Measurements from ENCODE around the gene CARD19. TPM values are rescaled to one million over a fixed set of nuclear protein-coding genes. Genes with fewer than 3 reads are reported as not detected.

The CARD19 gene
- total RNA-seq, 1 experiment from 2014 or later: 54.5 TPM

GRCh38 chr9:93093877-93094657 is 1.9 kb upstream of the CARD19 start (continued):
- no peak for TF ChIP-seq REST (IDR thresholded peaks at IDR 0.05; ENCODE audit: low read depth)
- TF ChIP-seq SP1 (IDR thresholded peaks at IDR 0.05; ENCODE audit: low read depth): no peak
- TF ChIP-seq YY1 (IDR thresholded peaks at IDR 0.05; ENCODE audit: extremely low read depth, insufficient replicate concordance, low read depth, low read length): no peak
- no peak for TF ChIP-seq POLR2A (IDR thresholded peaks at IDR 0.05; ENCODE audit: borderline replicate concordance, extremely low read depth, insufficient read depth, insufficient read length)
- TF ChIP-seq EZH2 (IDR thresholded peaks at IDR 0.05): no peak

GRCh38 chr9:93094658-93095204 is 1.3 kb upstream of the CARD19 start:
- peak overlapping the region; percentile 63 to 77 for H3K4me3 ChIP-seq (replicated peaks in 1 of 2; ENCODE audit: low read depth in 1 of 2, low read length in 2 of 2)
- H2AFZ ChIP-seq (ENCODE audit: low read depth, low read length, poor library complexity, severe bottlenecking): no peak overlapping the region
- H3K27ac ChIP-seq (ENCODE audit: low read depth, low read length): peak overlapping the region; percentile 81
- H3K27me3 ChIP-seq (ENCODE audit: insufficient read depth, low read length): no peaks in the 10 kb centered on the region
- H3K9ac ChIP-seq (ENCODE audit: low read length): peak overlapping the region; percentile 87
- H3K4me2 ChIP-seq (ENCODE audit: low read length): peak overlapping the region; percentile 97
- peaks cover 33% of the 10 kb centered on the region for H3K79me2 ChIP-seq (ENCODE audit: insufficient read depth, low read length)
- peaks cover 39 to 76% of the 10 kb centered on the region in 2 experiments for H3K4me1 ChIP-seq (ENCODE audit: control insufficient read depth in 1 of 2, insufficient read depth in 2 of 2, low read length in 2 of 2)
- H3K36me3 ChIP-seq (ENCODE audit: control insufficient read depth in 1 of 2, insufficient read depth in 2 of 2, low read length in 2 of 2): no peaks in the 10 kb centered on the region
- BruUV-seq (replicated peaks): TSS peak; percentile 97
- TF ChIP-seq ATF3 (IDR thresholded peaks at IDR 0.05): no peak
- no peak for TF ChIP-seq SIN3A (IDR thresholded peaks at IDR 0.05; ENCODE audit: low read depth)
- TF ChIP-seq EGR1 (IDR thresholded peaks at IDR 0.05; ENCODE audit: low read depth): no peak
- TF ChIP-seq SP1 (IDR thresholded peaks at IDR 0.05; ENCODE audit: low read depth): no peak
- TF ChIP-seq REST (IDR thresholded peaks at IDR 0.05; ENCODE audit: low read depth): no peak
- TF ChIP-seq RAD21 (IDR thresholded peaks at IDR 0.05; ENCODE audit: low read depth): no peak
- TF ChIP-seq ZNF274 (IDR thresholded peaks at IDR 0.05; ENCODE audit: low read depth, low read length): no peak
- TF ChIP-seq FOSL1 (IDR thresholded peaks at IDR 0.05; ENCODE audit: low read depth): no peak
- ChIA-PET POLR2A (interaction anchor here (1.9 kb wide), 1 partner anchor 25 kb away, joined by 6 read pairs; no protein-coding TSS in a partner anchor), CTCF (interaction anchor here (1.2 kb wide), 1 partner anchor 91 kb away, joined by 4 read pairs; no protein-coding TSS in a partner anchor), RAD21 (ENCODE audit: low non-redundant PET in 1 of 2, low total read pairs in 2 of 2, uncharacterized antibody in 2 of 2, unreplicated experiment in 2 of 2) (interaction anchor here in 1 of 2 experiments (0.9 kb wide), 1 partner anchor 91 kb away, joined by 3 read pairs; no protein-coding TSS in a partner anchor)
- intact Hi-C loops (cut with micrococcal nuclease): loop anchor here (5.0 kb wide), 2 partner anchors 92 to 358 kb away; partner anchors contain the start of genes FAM120A and FAM120AOS
- H3K9me2 ChIP-seq (ENCODE audit: insufficient read depth): no peaks in the 10 kb centered on the region
- H4K20me1 ChIP-seq (ENCODE audit: insufficient read depth): no peaks in the 10 kb centered on the region
- peaks cover 0 to 15% of the 10 kb centered on the region in 2 experiments; a peak in 2 of 4 replicates for H3K9me3 ChIP-seq (ENCODE audit: control insufficient read depth in 1 of 2, insufficient read depth in 1 of 2, low read depth in 1 of 2, low read length in 2 of 2)
- DNase-seq (ENCODE audit: low read depth, low spot score) (no peak), ATAC-seq (no peak)
